ENCODE results near the gene ZC3H18. TPM values are rescaled to one million over a fixed set of nuclear protein-coding genes. Genes with fewer than 3 reads are reported as not detected.

Gene ZC3H18
- total RNA-seq, 1 experiment from 2014 or later: 11.8 TPM

DNA sequence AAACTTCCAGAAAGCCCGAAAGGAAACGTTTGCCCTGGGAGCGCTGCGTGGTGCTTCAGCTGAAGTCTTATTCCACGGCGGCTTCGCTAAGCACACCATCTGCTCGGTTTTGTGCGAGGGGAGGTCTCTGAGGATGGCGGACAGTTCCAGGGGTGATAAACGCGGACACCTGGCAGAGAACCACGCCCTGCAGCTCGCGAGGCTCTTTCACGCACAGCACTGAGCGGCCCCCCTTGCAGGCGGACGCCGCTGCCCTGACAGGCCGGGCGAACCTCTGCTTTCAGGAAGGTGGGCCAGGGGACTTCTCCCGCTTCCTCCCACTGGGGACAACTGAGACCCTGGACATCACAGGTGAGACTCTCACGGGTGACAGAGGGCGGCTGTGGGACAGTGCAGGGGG is 89.0 kb downstream of the ZC3H18 start:
- POLR2A ChIA-PET (ENCODE audit: unreplicated experiment): no interaction called here
- Histone ChIP-seq H3K9me3 (ENCODE audit: low read length) (no peaks in the 10 kb centered on the region), H3K4me1 (ENCODE audit: insufficient read depth, low read length) (no peaks in the 10 kb centered on the region; the same call in 1 of the 2 replicates), H3K27ac (ENCODE audit: low read length) (no peak overlapping the region), H3K4me2 (ENCODE audit: low read length) (no peak overlapping the region), H3F3A (ENCODE audit: low read length, unreplicated experiment) (no peaks in the 10 kb centered on the region), H3K36me3 (ENCODE audit: low read depth, low read length) (no peaks in the 10 kb centered on the region), H2AFZ (ENCODE audit: low read length) (no peak overlapping the region), H3K27me3 (ENCODE audit: low read length) (no peaks in the 10 kb centered on the region), H3K4me3 (ENCODE audit: low read length) (no peak overlapping the region), H3K9me2 (replicated peaks; ENCODE audit: low read length) (no peaks in the 10 kb centered on the region), H3K9ac (ENCODE audit: low read length) (no peak overlapping the region), H4K20me1 (ENCODE audit: low read length) (0 out of 2 replicates have a peak, but pooled peaks cover 3% of the 10 kb centered on the region), H3K79me2 (ENCODE audit: low read length) (peaks cover 18% of the 10 kb centered on the region)
- TF ChIP-seq, protein P1, sequence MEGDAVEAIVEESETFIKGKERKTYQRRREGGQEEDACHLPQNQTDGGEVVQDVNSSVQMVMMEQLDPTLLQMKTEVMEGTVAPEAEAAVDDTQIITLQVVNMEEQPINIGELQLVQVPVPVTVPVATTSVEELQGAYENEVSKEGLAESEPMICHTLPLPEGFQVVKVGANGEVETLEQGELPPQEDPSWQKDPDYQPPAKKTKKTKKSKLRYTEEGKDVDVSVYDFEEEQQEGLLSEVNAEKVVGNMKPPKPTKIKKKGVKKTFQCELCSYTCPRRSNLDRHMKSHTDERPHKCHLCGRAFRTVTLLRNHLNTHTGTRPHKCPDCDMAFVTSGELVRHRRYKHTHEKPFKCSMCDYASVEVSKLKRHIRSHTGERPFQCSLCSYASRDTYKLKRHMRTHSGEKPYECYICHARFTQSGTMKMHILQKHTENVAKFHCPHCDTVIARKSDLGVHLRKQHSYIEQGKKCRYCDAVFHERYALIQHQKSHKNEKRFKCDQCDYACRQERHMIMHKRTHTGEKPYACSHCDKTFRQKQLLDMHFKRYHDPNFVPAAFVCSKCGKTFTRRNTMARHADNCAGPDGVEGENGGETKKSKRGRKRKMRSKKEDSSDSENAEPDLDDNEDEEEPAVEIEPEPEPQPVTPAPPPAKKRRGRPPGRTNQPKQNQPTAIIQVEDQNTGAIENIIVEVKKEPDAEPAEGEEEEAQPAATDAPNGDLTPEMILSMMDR (conservative IDR thresholded peaks at IDR 0.05; ENCODE audit: low read depth, low read length): no peak
- TF ChIP-seq EZH2 (IDR thresholded peaks at IDR 0.05; ENCODE audit: low read length, unreplicated experiment) (no peak), EZH2phosphoT487 (IDR thresholded peaks at IDR 0.05; ENCODE audit: borderline replicate concordance, low read length) (no peak)
- DNase-seq (no peak), ATAC-seq (no peak)
- CTCF ChIA-PET: no interaction called here
- intact Hi-C loops (cut with micrococcal nuclease): no loop called here
- BruUV-seq (replicated peaks): no TSS peak

GRCh38 chr16:88661468-88661867 is 91.3 kb downstream of the ZC3H18 start:
- no peak overlapping the region for H3K27ac ChIP-seq (ENCODE audit: low read length)
- intact Hi-C loops (cut with micrococcal nuclease): no loop called here
- H3F3A ChIP-seq (ENCODE audit: low read length, unreplicated experiment): no peaks in the 10 kb centered on the region
- POLR2A ChIA-PET (ENCODE audit: unreplicated experiment): no interaction called here
- TF ChIP-seq, protein P1 (conservative IDR thresholded peaks at IDR 0.05; ENCODE audit: low read depth, low read length): no peak
- TF ChIP-seq EZH2 (IDR thresholded peaks at IDR 0.05; ENCODE audit: low read length, unreplicated experiment) (no peak), EZH2phosphoT487 (IDR thresholded peaks at IDR 0.05; ENCODE audit: borderline replicate concordance, low read length) (no peak)
- H3K9me2 ChIP-seq (replicated peaks; ENCODE audit: low read length): no peaks in the 10 kb centered on the region
- CTCF ChIA-PET: no interaction called here
- no peaks in the 10 kb centered on the region for H3K36me3 ChIP-seq (ENCODE audit: low read depth, low read length)
- H3K4me3 ChIP-seq (ENCODE audit: low read length): no peak overlapping the region
- H3K9me3 ChIP-seq (ENCODE audit: low read length): no peaks in the 10 kb centered on the region
- ATAC-seq: no peak
- H3K79me2 ChIP-seq (ENCODE audit: low read length): peaks cover 18% of the 10 kb centered on the region
- DNase-seq: no peak
- peak overlapping the region; percentile 28 for H3K4me2 ChIP-seq (ENCODE audit: low read length)
- H4K20me1 ChIP-seq (ENCODE audit: low read length): 0 out of 2 replicates have a peak, but pooled peaks cover 3% of the 10 kb centered on the region
- no peaks in the 10 kb centered on the region for H3K27me3 ChIP-seq (ENCODE audit: low read length)
- H3K9ac ChIP-seq (ENCODE audit: low read length): no peak overlapping the region
- no TSS peak for BruUV-seq (replicated peaks)
- no peaks in the 10 kb centered on the region; the same call in 1 of the 2 replicates for H3K4me1 ChIP-seq (ENCODE audit: insufficient read depth, low read length)
- H2AFZ ChIP-seq (ENCODE audit: low read length): no peak overlapping the region

DNA sequence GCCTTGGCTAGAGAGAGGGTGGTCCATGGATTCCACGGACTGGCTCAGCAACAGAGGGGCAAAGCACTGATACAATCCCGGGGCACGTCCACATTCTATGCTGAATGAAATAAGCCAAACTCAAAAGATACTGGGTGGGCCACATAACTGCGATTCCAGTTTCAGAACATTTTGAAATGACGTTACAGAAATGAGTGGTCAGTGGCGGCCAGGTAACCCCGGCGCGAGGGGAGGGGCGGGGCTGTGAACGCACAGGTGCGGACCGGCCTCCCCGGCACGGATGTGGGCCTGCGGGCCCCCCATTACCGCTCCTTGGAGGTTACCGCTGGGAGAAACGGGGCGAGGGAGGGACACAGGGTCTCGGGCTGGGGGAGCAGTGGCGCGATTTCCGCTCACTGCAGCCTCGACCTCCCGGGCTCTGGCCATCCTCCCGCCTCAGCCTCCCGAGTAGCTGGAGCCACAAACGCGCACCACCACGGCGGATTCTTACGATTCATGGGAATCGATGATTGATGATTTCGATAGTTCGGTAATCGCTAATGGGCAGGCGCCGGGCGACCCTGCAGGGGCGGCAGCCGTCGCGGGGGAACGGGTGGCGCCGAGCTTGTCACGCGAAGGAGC is 92.1 kb downstream of the ZC3H18 start:
- H4K20me1 ChIP-seq (ENCODE audit: low read length): 0 out of 2 replicates have a peak, but pooled peaks cover 3% of the 10 kb centered on the region
- H3K36me3 ChIP-seq (ENCODE audit: low read depth, low read length): no peaks in the 10 kb centered on the region
- H3F3A ChIP-seq (ENCODE audit: low read length, unreplicated experiment): no peaks in the 10 kb centered on the region
- H3K4me1 ChIP-seq (ENCODE audit: insufficient read depth, low read length): no peaks in the 10 kb centered on the region; the same call in 1 of the 2 replicates
- ChIA-PET CTCF (no interaction called here), POLR2A (ENCODE audit: unreplicated experiment) (no interaction called here)
- peak overlapping the region; percentile 95 for H3K9ac ChIP-seq (ENCODE audit: low read length)
- no peak for ATAC-seq
- H3K4me2 ChIP-seq (ENCODE audit: low read length): peak overlapping the region; percentile 98
- TF ChIP-seq, protein P1 (conservative IDR thresholded peaks at IDR 0.05; ENCODE audit: low read depth, low read length): no peak
- TF ChIP-seq EZH2phosphoT487 (IDR thresholded peaks at IDR 0.05; ENCODE audit: borderline replicate concordance, low read length): no peak
- TF ChIP-seq EZH2 (IDR thresholded peaks at IDR 0.05; ENCODE audit: low read length, unreplicated experiment): no peak
- TSS peak; percentile 74 for BruUV-seq (replicated peaks)
- intact Hi-C loops (cut with micrococcal nuclease): no loop called here
- H3K79me2 ChIP-seq (ENCODE audit: low read length): peaks cover 18% of the 10 kb centered on the region
- peak overlapping the region; percentile 86 for H2AFZ ChIP-seq (ENCODE audit: low read length)
- peak overlapping the region; percentile 88 for H3K4me3 ChIP-seq (ENCODE audit: low read length)
- no peaks in the 10 kb centered on the region for H3K9me3 ChIP-seq (ENCODE audit: low read length)
- H3K27ac ChIP-seq (ENCODE audit: low read length): peak overlapping the region; percentile 70
- no peak for DNase-seq
- H3K27me3 ChIP-seq (ENCODE audit: low read length): no peaks in the 10 kb centered on the region
- H3K9me2 ChIP-seq (replicated peaks; ENCODE audit: low read length): no peaks in the 10 kb centered on the region
